Sciatic nerve (tissue), 2 donors: ENCODE results near the gene GTF2A1L. TPM values are rescaled to one million over a fixed set of nuclear protein-coding genes. Genes with fewer than 3 reads are reported as not detected.
A peak's percentile ranks its signal among the peaks of the same experiment; 100 is the strongest.
"Not testable (repeated sequence)": the region's sequence is repeated elsewhere in the genome, so short reads cannot be mapped to it uniquely, and the experiment has no call there.

ENCODE experiments used
- ATAC-seq: fragments of 200-7000 bp; cut with Tn5 transposase; one replicate; pipeline ENCODE4 v1.9.1; 2020; ENCODE audit warnings: mild to moderate bottlenecking, moderate library complexity
- DNase-seq: peaks from one replicate; pipeline ENCODE4 v3.0.0-alpha.2; 2020; ENCODE audit warnings: low spot score
- intact Hi-C: fragments of 100-400 bp; cut with DNase I; formaldehyde crosslinking; loops from one replicate; pipeline ENCODE4 v1.14.2; 2022
- total RNA-seq: library from RNA; stranded (reverse); fragmentation: NEBNext Ultra II Directional; extraction: Animal tissue kit (Norgen Biotek cat#: 25700); gene quantifications from one replicate; pipeline ENCODE4 v1.2.1, GENCODE V29; 2021
- donor health status: DM: no; HTN: no; CAD: no.
- donor health status: DM: no; HTN: no; CAD: no.

GTF2A1L gene
- total RNA-seq = 1.4 TPM

- intact Hi-C loops = no loop called here
- DNase-seq (no peak), ATAC-seq (no peak)
Measured at GRCh38 chr2:48617618-48618017, at the start of gene GTF2A1L. GTF2A1L (plus strand) TSS chr2:48617856; CDS start chr2:48617875, 19 bp downstream.

DNA sequence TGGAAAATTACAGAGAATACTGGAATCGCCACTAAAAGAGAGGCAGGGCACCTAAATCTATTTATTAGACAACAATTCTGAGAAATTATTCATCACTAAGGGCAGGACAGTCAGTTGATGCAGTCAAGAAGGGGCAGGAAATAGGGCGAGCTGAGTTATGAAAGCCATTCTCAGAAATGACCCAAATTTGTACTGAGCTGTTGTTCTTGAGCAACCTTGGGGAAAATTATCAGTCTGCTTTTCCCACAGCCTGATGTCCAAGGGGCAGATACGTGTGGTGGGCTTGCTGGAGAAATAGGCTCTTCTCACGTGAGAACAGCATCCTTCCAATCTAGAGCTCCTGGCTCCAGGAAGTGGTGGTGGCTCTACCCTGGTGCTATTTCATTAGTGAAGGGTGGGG is 49.1 kb upstream of the GTF2A1L start:
- peak; percentile 76 for ATAC-seq
- DNase-seq = no peak
- intact Hi-C loops = no loop called here

GRCh38 chr2:48569433-48569832 is 48.2 kb upstream of the GTF2A1L start:
- intact Hi-C loops = no loop called here
- DNase-seq = no peak
- no peak for ATAC-seq

- DNase-seq = no peak
- ATAC-seq = peak; percentile 13
- intact Hi-C loops = no loop called here
Measured at GRCh38 chr2:48572816-48573215, 44.8 kb upstream of the GTF2A1L start.

DNA sequence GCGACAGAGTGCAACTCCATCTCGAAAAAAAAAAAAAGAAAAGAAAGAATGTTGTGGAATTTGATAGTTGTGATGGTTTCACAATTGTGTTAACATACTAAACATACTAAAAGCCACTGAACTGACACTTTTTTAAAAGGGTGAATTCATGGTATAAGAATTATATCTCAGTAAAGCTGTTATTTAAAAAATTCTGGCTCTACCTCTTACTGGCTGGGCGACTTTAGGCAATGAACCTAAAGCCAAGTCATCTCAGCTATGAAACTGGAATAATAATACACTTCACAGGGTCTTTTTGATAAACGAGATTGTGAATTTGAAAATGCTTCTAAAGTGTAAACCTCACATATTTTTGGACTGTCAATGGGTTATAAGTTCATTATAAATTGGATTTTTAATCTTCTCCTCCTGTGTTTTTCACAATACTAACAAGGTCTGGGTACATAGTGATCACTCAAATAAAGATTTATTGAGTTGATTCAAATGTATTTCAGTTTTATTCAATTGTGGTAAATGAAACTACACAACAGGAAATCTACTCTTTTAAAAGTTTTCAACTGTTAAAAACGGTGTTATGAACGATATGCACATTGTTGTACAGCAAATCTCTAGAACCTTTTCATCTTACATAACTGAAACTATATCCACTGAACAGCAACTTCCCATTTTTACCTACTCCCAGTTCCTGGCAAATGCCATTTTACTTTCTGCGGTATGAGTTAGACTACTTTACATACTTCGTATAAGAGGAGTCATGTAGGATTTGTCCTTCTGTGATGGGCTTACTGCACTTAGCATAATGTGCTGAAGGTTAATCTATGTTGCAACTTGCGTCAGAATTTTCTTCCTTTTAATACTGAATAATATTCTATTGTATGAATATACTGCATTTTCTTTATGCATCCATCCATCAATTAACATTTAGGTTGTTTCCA is 43.0 kb upstream of the GTF2A1L start:
- ATAC-seq = no peak
- intact Hi-C loops = no loop called here
- no peak for DNase-seq

DNA sequence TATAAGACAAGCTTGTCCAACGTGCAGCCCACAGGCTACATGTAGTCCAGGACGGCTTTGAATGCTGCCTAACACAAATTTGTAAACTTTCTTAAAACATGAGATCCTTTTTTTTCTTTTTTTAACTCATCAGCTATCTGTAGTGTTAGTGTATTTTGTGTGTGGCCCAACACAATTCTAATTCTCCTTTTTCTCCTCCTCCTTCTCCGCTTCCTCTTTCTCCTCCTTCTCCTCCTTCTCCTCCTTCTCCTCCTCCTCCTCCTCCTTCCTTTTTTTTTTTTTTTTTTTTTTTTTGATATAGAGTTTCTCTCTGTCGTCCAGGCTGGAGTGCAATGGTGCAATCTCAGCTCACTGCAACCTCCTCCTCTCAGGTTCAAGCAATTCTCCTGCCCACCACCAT is 39.3 kb upstream of the GTF2A1L start:
- ATAC-seq (no peak), DNase-seq (no peak)
- intact Hi-C loops = no loop called here

GRCh38 chr2:48583961-48584360 is 33.7 kb upstream of the GTF2A1L start:
- ATAC-seq = no peak
- no peak for DNase-seq
- intact Hi-C loops = no loop called here

DNA sequence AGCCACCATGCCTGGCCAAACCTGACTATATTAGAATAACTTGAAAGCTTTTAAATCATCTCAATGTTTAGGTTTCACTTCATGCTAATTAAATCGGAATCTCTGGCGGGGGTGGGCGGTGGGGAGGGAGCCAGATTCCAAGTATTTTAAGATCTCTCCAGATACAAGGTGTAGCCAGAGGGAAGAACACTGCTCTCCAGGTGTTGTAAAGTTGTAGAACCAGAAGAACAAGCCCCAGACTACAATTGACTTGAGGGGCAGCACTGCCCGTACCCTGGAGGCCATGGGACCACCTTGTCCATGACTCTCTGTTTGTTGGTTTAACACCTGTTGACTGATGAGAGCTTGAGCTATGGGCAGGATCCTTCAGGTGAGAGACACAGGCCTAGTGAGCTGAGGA is 33.1 kb upstream of the GTF2A1L start:
- DNase-seq (no peak), ATAC-seq (no peak)
- intact Hi-C loops = no loop called here

- DNase-seq = no peak
- intact Hi-C loops = no loop called here
- ATAC-seq = no peak
Measured at GRCh38 chr2:48586433-48586832, 31.2 kb upstream of the GTF2A1L start.

- intact Hi-C loops = no loop called here
- DNase-seq (no peak), ATAC-seq (peak; percentile 59)
Measured at GRCh38 chr2:48587560-48587959, 30.1 kb upstream of the GTF2A1L start.

- intact Hi-C loops = no loop called here
- ATAC-seq (peak; percentile 16), DNase-seq (no peak)
Measured at GRCh38 chr2:48587961-48588360, 29.7 kb upstream of the GTF2A1L start.

GRCh38 chr2:48588745-48589144 is 28.9 kb upstream of the GTF2A1L start:
- ATAC-seq (no peak), DNase-seq (no peak)
- intact Hi-C loops = no loop called here

- ATAC-seq (peak; percentile 54), DNase-seq (peak; percentile 71)
- intact Hi-C loops = no loop called here
Measured at GRCh38 chr2:48589170-48589767, 28.4 kb upstream of the GTF2A1L start.

DNA sequence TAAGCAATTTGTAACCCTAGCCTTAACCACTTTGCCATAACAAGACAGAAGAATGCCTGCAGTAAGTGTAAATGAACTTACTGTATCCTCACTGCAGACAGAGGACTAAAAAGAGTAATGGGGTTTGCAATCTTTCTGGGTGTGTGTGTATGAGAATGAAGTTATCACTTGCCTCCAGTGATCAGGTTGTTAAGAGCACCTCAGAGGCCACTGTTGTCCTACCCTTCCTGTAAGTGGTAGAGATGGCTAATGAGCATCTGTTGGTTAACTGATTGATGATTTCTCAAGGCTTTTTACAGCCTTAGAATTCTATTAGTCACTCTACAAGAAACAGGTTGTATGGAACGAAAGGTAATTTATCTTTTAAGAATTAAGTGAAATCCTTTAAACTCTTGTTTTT is 27.6 kb upstream of the GTF2A1L start:
- ATAC-seq = no peak
- no peak for DNase-seq
- intact Hi-C loops = no loop called here

DNA sequence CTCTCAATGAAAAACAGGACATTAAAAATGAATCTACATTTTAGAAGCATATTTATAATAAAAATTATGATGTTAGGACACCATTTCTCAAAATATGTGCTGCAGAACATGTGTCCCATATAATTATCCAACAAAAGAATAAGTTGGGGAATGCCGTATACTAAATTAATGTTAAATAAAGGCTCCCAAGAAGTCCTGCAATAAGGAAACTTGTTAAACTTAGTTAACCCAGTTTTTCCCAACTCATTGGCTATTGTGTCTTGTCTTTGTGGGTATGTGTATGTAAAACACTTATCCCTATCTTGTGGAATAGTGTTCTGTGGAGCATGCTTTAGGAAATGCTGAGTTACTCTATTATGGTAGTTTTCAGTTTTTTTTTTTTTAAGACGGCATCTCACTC is 25.6 kb upstream of the GTF2A1L start:
- intact Hi-C loops = no loop called here
- DNase-seq (no peak), ATAC-seq (no peak)

DNA sequence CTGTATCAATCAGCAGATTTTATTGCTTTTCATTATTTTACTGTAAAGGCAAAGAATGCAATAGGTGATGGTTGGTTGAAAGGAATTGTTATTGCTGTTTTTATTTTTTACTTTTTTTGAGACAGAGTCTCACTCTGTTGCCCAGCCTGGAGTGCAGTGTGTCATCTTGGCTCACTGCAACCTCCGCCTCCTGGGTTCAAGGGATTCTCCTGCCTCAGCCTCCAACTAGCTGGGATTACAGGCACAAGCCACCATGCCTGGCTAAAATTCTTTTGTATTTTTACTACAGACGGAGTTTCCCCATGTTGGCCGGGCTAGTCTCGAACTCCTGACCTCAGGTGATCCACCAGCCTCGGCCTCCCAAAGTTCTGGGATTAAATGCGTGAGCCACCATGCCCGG is 20.9 kb upstream of the GTF2A1L start:
- ATAC-seq, intact Hi-C loops: not testable (repeated sequence)

DNA sequence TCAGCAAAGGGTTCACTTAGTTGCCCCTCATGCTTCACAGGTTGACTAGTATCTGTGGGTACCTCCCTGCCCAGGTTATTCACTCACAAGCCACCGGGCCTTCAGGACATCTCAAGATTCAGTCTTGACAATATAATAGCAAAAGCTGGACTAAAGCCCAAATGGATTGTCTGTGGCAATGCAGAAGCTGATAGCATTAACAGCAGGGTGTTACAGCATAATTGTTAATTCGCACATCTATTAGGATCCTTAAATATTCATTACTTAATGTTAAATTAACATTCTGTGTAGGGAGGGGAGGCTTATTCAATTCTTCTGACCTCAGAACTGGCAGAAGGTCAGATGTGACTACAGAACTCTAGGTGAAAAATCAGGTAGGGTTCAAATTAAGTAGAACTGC is 20.2 kb upstream of the GTF2A1L start:
- intact Hi-C loops = no loop called here
- no peak for ATAC-seq
- DNase-seq = no peak

More for the DNA sequence above, 20.9 kb upstream of the GTF2A1L start:
- DNase-seq = not testable (repeated sequence)

DNA sequence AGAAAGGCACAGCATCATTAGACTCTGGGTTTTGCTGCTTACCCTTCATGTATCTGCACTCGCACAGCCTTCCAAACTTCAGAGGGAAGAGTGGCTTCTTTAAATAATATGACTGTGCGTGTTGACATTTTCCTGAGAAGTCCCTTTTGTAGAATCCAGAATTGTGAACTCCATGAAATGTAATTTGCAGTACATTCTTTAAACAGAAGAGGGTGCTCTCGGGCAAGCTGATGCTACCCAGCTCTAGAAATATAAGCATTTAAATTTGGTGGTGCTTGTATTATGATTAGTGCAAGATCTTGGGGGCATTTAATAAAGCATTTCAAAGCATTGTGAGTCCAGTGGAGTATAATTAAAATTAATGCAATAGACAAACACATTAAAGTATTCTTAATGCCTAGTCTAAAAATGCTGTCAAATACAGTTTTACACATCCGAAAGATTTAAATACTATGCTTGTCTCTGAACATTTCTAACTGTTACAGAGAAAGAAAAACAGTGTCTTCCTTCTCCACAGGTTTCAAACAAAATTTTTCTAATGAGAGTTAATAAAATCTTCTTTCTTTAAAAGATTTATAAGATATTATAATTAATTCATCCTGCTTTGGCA is 17.3 kb upstream of the GTF2A1L start:
- intact Hi-C loops = loop anchor here (5.0 kb wide), 1 partner anchor 127 kb away; no protein-coding TSS in a partner anchor
- DNase-seq (no peak), ATAC-seq (peak; percentile 55)

GRCh38 chr2:48600917-48601316 is 16.7 kb upstream of the GTF2A1L start:
- intact Hi-C loops = loop anchor here (5.0 kb wide), 1 partner anchor 126 kb away; no protein-coding TSS in a partner anchor
- ATAC-seq (no peak), DNase-seq (no peak)

GRCh38 chr2:48601349-48601748 is 16.3 kb upstream of the GTF2A1L start:
- intact Hi-C loops = loop anchor here (5.0 kb wide), 1 partner anchor 126 kb away; no protein-coding TSS in a partner anchor
- DNase-seq = no peak
- ATAC-seq = peak; percentile 42
